Activated CD4-positive, CD25-positive, alpha-beta regulatory T cell treated with anti-CD3 and anti-CD28 coated beads, Interleukin-2, amount 50 U/mL, for 72 hours (primary cell): ENCODE data around the gene MAGEF1.

ENCODE experiments used
- DNase-seq: peaks from one replicate; pipeline ENCODE4 v3.0.0; 2021

MAGEF1 gene

DNA sequence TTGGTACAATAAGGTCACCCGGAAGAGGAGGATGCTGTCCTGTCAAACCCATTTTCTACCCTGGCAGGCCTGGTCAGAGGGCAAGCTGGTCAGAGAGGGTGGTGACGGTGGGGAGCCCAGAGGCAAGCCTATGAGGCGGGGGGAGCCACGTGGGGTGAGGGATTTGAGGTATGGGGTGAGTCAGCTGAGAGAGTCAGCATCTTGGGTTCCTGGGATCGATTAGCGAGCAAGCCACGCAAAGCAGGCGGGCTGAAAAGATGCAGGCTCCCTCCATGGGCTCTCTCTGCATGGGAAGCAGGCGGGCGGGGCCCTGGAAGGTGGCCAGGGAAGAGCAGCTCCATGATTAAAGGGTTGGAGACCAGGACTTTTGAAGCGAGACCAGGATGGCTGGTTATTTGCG is 48.1 kb downstream of the MAGEF1 start:
- no peak for DNase-seq

DNA sequence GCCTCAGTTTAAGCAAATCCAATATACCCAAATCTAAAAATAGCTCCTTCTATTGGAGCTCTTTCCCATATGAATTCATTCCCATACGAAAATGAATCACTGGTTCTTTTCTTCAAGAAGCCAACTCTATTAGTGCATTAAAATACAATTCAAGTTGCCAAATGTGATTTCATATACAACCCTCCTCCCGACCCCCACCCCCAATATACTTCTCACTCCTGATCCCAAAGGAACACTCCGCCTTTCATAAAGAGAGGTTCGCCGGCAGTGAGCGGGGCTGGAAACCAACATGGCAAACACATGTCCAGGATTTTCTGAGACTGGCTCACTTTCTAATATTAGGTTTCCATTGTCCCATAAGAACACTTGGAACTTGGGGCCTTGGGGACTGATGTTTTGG is 48.5 kb downstream of the MAGEF1 start:
- no peak for DNase-seq

DNA sequence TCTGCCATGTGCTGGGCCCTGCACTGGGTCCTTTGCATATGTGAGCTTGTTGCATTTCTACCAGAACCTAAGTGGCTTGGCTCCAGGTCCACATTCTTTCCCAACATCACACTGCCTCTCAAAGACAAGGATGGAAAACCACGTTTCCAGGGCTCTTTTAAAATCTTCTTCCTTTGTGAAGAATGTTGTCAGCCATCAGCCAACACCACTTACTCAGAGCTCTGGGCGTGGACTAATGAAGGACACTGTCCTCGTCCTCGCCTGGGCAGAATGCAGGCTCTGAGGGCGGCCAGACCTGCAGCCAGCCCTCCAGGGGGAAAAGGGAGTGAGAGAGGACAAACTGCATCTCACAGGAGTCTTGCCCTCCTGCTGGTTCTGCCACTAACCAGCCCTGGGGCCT is 49.7 kb downstream of the MAGEF1 start:
- no peak for DNase-seq

DNA sequence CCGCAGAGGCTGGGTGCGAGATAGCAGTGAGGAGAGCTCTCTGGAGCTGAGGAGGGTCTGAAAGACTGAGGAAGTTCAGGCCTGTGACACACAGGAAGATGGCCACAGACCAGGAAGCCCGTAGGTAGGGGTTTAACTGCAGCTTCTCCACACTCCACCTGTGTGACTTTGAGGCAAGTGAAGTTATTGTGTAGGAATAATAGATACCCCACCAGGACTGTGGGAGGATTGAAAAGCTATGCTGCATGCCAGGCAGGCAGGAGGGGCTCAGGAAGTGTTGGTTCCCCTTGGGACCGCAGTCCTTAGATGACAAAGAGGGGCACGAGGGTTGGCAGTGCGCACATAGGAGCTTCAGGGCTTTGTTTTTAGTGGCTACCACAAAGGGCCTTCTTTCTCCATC is 50.9 kb downstream of the MAGEF1 start:
- no peak for DNase-seq
